Kidney (tissue), 14 donors: Measurements from ENCODE around the gene NKX1-1. TPM values are rescaled to one million over a fixed set of nuclear protein-coding genes. Genes with fewer than 3 reads are reported as not detected.
A peak's percentile ranks its signal among the peaks of the same experiment; 100 is the strongest.

Source experiments
- DNase-seq, 5 donors: peaks; one replicate each; pipeline ENCODE4 v3.0.0-alpha.2; 2013 to 2020
- FAIRE-seq: peaks from 2 replicates; lab custom pipeline; 2012; peaks lifted over from hg19 to GRCh38; lab: Jason Lieb, UNC
- H3K27ac ChIP-seq, 2 donors: one replicate each; pipeline ENCODE4 v1.7.0; 2013; ENCODE audit warnings: low read depth in 2 of 2, low read length in 2 of 2, inconsistent platforms in 1 of 2
- H3K27me3 ChIP-seq: one replicate; pipeline ENCODE4 v1.7.1; 2013; ENCODE audit warnings: low read length, inconsistent platforms; ENCODE audit not compliant: control insufficient read depth, insufficient read depth
- H3K36me3 ChIP-seq, 3 donors: one replicate each; pipeline versions ENCODE4 v1.7.0 to v1.7.1; 2013; ENCODE audit warnings: low read length in 3 of 3, control low read depth in 1 of 3, inconsistent platforms in 1 of 3; ENCODE audit not compliant: insufficient read depth in 3 of 3, control insufficient read depth in 2 of 3
- H3K4me1 ChIP-seq, 3 donors: one replicate each; pipeline versions ENCODE4 v1.7.0 to v1.7.1; 2013; ENCODE audit warnings: low read length in 3 of 3, inconsistent platforms in 1 of 3, low read depth in 1 of 3; ENCODE audit not compliant: control insufficient read depth in 2 of 3, insufficient read depth in 2 of 3
- H3K4me3 ChIP-seq, 3 donors: one replicate each; pipeline versions ENCODE4 v1.7.0 to v1.8.1; 2013; ENCODE audit warnings: low read length in 3 of 3, control low read depth in 1 of 3, inconsistent platforms in 1 of 3
- H3K9ac ChIP-seq, 3 donors: one replicate each; pipeline versions ENCODE4 v1.7.0 to v1.7.1; 2013; ENCODE audit warnings: low read length in 3 of 3, control low read depth in 1 of 3, inconsistent platforms in 1 of 3
- H3K9me3 ChIP-seq, 3 donors: one replicate each; pipeline versions ENCODE4 v1.7.0 to v1.7.1; 2013; ENCODE audit warnings: low read length in 3 of 3, control low read depth in 1 of 3, inconsistent platforms in 1 of 3; ENCODE audit not compliant: control insufficient read depth in 2 of 3, insufficient read depth in 1 of 3
- intact Hi-C: fragments of 100-400 bp; cut with DNase I; formaldehyde crosslinking; loops from one replicate; pipeline ENCODE4 v1.11.1; 2022
- polyA plus RNA-seq: library from polyadenylated mRNA; stranded (reverse); fragments of 350-450 nt; fragmentation: Illumina TruSeq; extraction: RNeasy Lipid Tissue Mini Kit (QIAGEN cat#74804); gene quantifications from one replicate; pipeline ENCODE4 v1.2.3, GENCODE V29; 2014; ENCODE audit warnings: low read depth, low replicate concordance; ENCODE audit not compliant: insufficient read depth
- total RNA-seq: library from RNA; stranded (reverse); fragmentation: NEBNext Ultra II Directional; extraction: Animal tissue kit (Norgen Biotek cat#: 25700); gene quantifications from one replicate; pipeline ENCODE4 v1.2.1, GENCODE V29; 2021
- TF ChIP-seq, protein P1 (sequence below): IDR thresholded peaks from 3 replicates; pipeline ENCODE4 v1.5.1; 2012; ENCODE audit warnings: mild to moderate bottlenecking, moderate library complexity, borderline replicate concordance; ENCODE audit not compliant: insufficient read depth; ENCODE audit errors: extremely low read depth
- donor health status: control.
- donor health status: control.
- donor health status: control.
- donor health status: control.
- donor health status: control.
- donor health status: DM: yes; HTN: yes; CAD: no.
- donor health status: Normal renal cell carcinoma (clear cell type).

Gene NKX1-1
- total and polyA plus RNA-seq, 2 donors from 2014 or later: not detected

GRCh38 chr4:1417522-1418390 lies 11.5 kb upstream of the NKX1-1 start:
- DNase-seq (peak in 4 of 5 donors; percentile 19 to 34 (median 27)), FAIRE-seq (no peak)
- no peak overlapping the region for H3K9ac ChIP-seq
- H3K4me1 ChIP-seq: no peaks in the 10 kb centered on the region
- intact Hi-C loops: no loop called here
- no peak overlapping the region for H3K4me3 ChIP-seq
- H3K27me3 ChIP-seq: peaks cover 21% of the 10 kb centered on the region
- no peaks in the 10 kb centered on the region for H3K36me3 ChIP-seq
- H3K9me3 ChIP-seq: no peaks in the 10 kb centered on the region
- no peak overlapping the region for H3K27ac ChIP-seq
- TF ChIP-seq, protein P1, sequence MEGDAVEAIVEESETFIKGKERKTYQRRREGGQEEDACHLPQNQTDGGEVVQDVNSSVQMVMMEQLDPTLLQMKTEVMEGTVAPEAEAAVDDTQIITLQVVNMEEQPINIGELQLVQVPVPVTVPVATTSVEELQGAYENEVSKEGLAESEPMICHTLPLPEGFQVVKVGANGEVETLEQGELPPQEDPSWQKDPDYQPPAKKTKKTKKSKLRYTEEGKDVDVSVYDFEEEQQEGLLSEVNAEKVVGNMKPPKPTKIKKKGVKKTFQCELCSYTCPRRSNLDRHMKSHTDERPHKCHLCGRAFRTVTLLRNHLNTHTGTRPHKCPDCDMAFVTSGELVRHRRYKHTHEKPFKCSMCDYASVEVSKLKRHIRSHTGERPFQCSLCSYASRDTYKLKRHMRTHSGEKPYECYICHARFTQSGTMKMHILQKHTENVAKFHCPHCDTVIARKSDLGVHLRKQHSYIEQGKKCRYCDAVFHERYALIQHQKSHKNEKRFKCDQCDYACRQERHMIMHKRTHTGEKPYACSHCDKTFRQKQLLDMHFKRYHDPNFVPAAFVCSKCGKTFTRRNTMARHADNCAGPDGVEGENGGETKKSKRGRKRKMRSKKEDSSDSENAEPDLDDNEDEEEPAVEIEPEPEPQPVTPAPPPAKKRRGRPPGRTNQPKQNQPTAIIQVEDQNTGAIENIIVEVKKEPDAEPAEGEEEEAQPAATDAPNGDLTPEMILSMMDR: no peak

DNA sequence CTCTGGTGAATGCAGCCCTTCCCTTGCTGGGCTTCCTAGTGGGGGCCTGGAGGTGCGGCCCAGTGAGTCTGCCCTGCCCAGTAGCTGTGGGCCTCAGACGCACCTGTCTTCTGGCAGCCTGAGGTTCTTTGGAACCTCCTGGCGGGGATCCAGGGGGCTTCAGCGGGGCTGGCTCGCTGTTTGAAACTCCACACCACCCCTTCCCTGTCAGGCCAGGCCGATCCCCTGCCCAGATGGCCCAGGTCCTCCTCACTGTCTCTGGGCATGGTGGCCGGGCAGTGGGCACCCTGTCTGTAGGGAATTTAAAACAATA lies 10.7 kb upstream of the NKX1-1 start:
- H3K9ac ChIP-seq: no peak overlapping the region
- H3K27ac ChIP-seq: no peak overlapping the region
- H3K27me3 ChIP-seq: peaks cover 24% of the 10 kb centered on the region
- no peaks in the 10 kb centered on the region for H3K4me1 ChIP-seq
- H3K9me3 ChIP-seq: no peaks in the 10 kb centered on the region
- no peaks in the 10 kb centered on the region for H3K36me3 ChIP-seq
- TF ChIP-seq, protein P1: no peak
- intact Hi-C loops: no loop called here
- no peak for FAIRE-seq
- H3K4me3 ChIP-seq: no peak overlapping the region
- DNase-seq: peak in 2 of 5 donors; percentile 5 to 65

DNA sequence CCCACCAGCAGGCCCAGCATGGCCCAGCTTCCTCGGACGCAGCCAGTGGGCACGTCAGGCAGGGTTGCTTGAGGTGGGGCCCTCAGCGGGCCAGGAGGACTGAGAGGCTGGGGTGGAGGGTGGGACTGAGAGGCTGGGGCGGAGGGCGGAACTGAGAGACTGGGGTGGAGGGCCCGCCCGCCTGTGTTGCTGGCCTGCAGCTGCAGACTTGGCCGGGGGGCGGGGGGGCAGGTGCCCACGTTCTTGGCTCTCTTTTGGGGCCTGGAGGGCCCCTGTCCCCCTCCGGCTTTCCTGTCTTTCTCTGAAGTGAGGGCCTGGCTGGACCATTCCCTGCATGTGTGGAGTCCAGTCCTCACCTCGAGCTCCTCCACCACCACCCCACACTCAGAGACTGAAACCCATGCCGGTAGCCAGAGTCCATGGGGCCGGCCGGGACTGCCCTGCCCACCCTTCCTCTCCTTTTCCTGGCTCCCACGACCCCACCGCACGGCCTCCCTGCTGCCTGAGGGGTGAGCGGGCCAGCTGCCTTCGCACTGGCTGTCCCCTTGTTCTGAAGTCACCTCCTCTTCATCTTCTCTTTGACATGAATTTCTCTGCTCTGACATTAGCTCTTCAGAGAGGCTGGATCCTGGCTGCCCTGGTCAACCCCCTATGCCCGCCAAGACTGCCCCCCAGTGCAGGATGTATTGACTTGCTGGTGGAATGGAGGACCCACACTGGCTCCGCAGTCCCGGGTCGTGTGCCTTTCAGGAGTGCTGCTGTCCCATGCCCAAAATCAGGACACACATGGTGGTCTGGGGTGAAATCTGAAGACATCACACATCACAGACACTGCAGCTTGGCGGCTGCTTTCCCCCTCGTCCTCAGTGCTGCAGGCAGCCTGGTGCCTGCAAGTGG lies 10.1 kb upstream of the NKX1-1 start:
- TF ChIP-seq, protein P1: no peak
- Histone ChIP-seq H3K4me1 (no peaks in the 10 kb centered on the region), H3K9me3 (no peaks in the 10 kb centered on the region), H3K9ac (no peak overlapping the region), H3K4me3 (no peak overlapping the region), H3K27ac (no peak overlapping the region), H3K36me3 (no peaks in the 10 kb centered on the region), H3K27me3 (peaks cover 25% of the 10 kb centered on the region)
- FAIRE-seq (no peak), DNase-seq (peak in 1 of 5 donors; percentile 69)
- intact Hi-C loops: no loop called here
